ENCODE data around the gene MB21D2.
"Not testable (repeated sequence)": the region's sequence is repeated elsewhere in the genome, so short reads cannot be mapped to it uniquely, and the experiment has no call there.

MB21D2 gene

GRCh38 chr3:192855434-192855833 is 62.2 kb downstream of the MB21D2 start:
- DNase-seq: no peak

GRCh38 chr3:192851821-192852372 is 65.8 kb downstream of the MB21D2 start:
- no peak for DNase-seq

- no peak for DNase-seq
Measured at GRCh38 chr3:192850451-192850981, 67.1 kb downstream of the MB21D2 start.

GRCh38 chr3:192849821-192850220 is 67.8 kb downstream of the MB21D2 start:
- not testable (repeated sequence) for DNase-seq

GRCh38 chr3:192848371-192849233 is 69.1 kb downstream of the MB21D2 start:
- DNase-seq: no peak

- DNase-seq: no peak
Measured at GRCh38 chr3:192847941-192848340, 69.7 kb downstream of the MB21D2 start.

GRCh38 chr3:192845526-192845855 is 72.2 kb downstream of the MB21D2 start:
- no peak for DNase-seq

GRCh38 chr3:192844836-192845525 is 72.7 kb downstream of the MB21D2 start:
- DNase-seq: no peak

GRCh38 chr3:192844486-192844765 is 73.2 kb downstream of the MB21D2 start:
- no peak for DNase-seq

GRCh38 chr3:192843723-192844485 is 73.8 kb downstream of the MB21D2 start:
- no peak for DNase-seq

- no peak for DNase-seq
Measured at GRCh38 chr3:192843119-192843518, 74.5 kb downstream of the MB21D2 start.

- DNase-seq: no peak
Measured at GRCh38 chr3:192842711-192843110, 74.9 kb downstream of the MB21D2 start.

- DNase-seq: no peak
Measured at GRCh38 chr3:192842138-192842537, 75.5 kb downstream of the MB21D2 start.

- no peak for DNase-seq
Measured at GRCh38 chr3:192841428-192841827, 76.2 kb downstream of the MB21D2 start.

GRCh38 chr3:192840143-192840836 is 77.4 kb downstream of the MB21D2 start:
- DNase-seq: no peak

- no peak for DNase-seq
Measured at GRCh38 chr3:192835818-192836815, 81.5 kb downstream of the MB21D2 start.

GRCh38 chr3:192834428-192834827 is 83.2 kb downstream of the MB21D2 start:
- DNase-seq: no peak

GRCh38 chr3:192833177-192833890 is 84.3 kb downstream of the MB21D2 start:
- DNase-seq: no peak

- DNase-seq: no peak
Measured at GRCh38 chr3:192831801-192832347, 85.8 kb downstream of the MB21D2 start.

- no peak for DNase-seq
Measured at GRCh38 chr3:192831111-192831644, 86.5 kb downstream of the MB21D2 start.

Data from SHP77 treated with DMSO at 0.1 percent for 48 hours (cell line).